ENCODE measurements around the gene ITSN1. TPM values are rescaled to one million over a fixed set of nuclear protein-coding genes. Genes with fewer than 3 reads are reported as not detected.

Gene ITSN1
- total RNA-seq, 2 donors from 2014 or later: 15.0 to 47.5 TPM

GRCh38 chr21:33872881-33873515 lies 230.7 kb downstream of the ITSN1 start:
- no peaks in the 10 kb centered on the region for H3K9me3 ChIP-seq
- DNase-seq: no peak
- no peak for ATAC-seq
- H3K4me1 ChIP-seq: no peaks in the 10 kb centered on the region
- no peaks in the 10 kb centered on the region for H3K27me3 ChIP-seq
- no peak overlapping the region for H3K27ac ChIP-seq
- no peaks in the 10 kb centered on the region for H3K36me3 ChIP-seq (replicated peaks in 1 of 2; ENCODE audit: insufficient read depth in 1 of 2, low read depth in 2 of 2)
- no peak for TF ChIP-seq CTCF (IDR thresholded peaks at IDR 0.05)
- no peak for TF ChIP-seq POLR2A (IDR thresholded peaks at IDR 0.05)
- WGBS, 2 donors: 60 to 62% methylated on average over 4 of the region's 4 CpGs
- no peak overlapping the region for H3K4me3 ChIP-seq
- intact Hi-C loops (cut with DNase I): no loop called here

GRCh38 chr21:33874161-33874560 lies 231.9 kb downstream of the ITSN1 start:
- 93 to 94% methylated on average over 6 to 7 of the region's 7 CpGs for WGBS, 2 donors
- H3K36me3 ChIP-seq (replicated peaks in 1 of 2; ENCODE audit: insufficient read depth in 1 of 2, low read depth in 2 of 2): no peaks in the 10 kb centered on the region
- no peaks in the 10 kb centered on the region for H3K9me3 ChIP-seq
- no peak overlapping the region for H3K4me3 ChIP-seq
- H3K27me3 ChIP-seq: no peaks in the 10 kb centered on the region
- DNase-seq (no peak), ATAC-seq (no peak)
- TF ChIP-seq POLR2A (IDR thresholded peaks at IDR 0.05): no peak
- no peak for TF ChIP-seq CTCF (IDR thresholded peaks at IDR 0.05)
- intact Hi-C loops (cut with DNase I): no loop called here
- H3K27ac ChIP-seq: no peak overlapping the region
- no peaks in the 10 kb centered on the region for H3K4me1 ChIP-seq

- no peak for ATAC-seq
- 85 to 90% methylated on average over 14 to 19 of the region's 20 CpGs for WGBS, 2 donors
- H3K36me3 ChIP-seq (replicated peaks in 1 of 2; ENCODE audit: insufficient read depth in 1 of 2, low read depth in 2 of 2): no peaks in the 10 kb centered on the region
These were observed 232.9 kb downstream of the ITSN1 start for GRCh38 chr21:33875026-33875695.

GRCh38 chr21:33878824-33879223 lies 236.5 kb downstream of the ITSN1 start:
- WGBS, 2 donors: 74 to 79% methylated on average over 6 of the region's 6 CpGs
- ATAC-seq: no peak
- no peaks in the 10 kb centered on the region for H3K27me3 ChIP-seq

More at GRCh38 chr21:33875026-33875695, 232.9 kb downstream of the ITSN1 start:
- H3K9me3 ChIP-seq: no peaks in the 10 kb centered on the region
- no peak for DNase-seq
- intact Hi-C loops (cut with DNase I): no loop called here
- TF ChIP-seq CTCF (IDR thresholded peaks at IDR 0.05): no peak
- TF ChIP-seq POLR2A (IDR thresholded peaks at IDR 0.05): no peak
- H3K4me3 ChIP-seq: no peak overlapping the region
- no peaks in the 10 kb centered on the region for H3K27me3 ChIP-seq
- no peaks in the 10 kb centered on the region for H3K4me1 ChIP-seq
- H3K27ac ChIP-seq: no peak overlapping the region

More at GRCh38 chr21:33878824-33879223, 236.5 kb downstream of the ITSN1 start:
- DNase-seq: no peak
- no peak for TF ChIP-seq CTCF (IDR thresholded peaks at IDR 0.05)
- no peak for TF ChIP-seq POLR2A (IDR thresholded peaks at IDR 0.05)
- no peaks in the 10 kb centered on the region for H3K36me3 ChIP-seq (replicated peaks in 1 of 2; ENCODE audit: insufficient read depth in 1 of 2, low read depth in 2 of 2)
- intact Hi-C loops (cut with DNase I): no loop called here
- no peaks in the 10 kb centered on the region for H3K4me1 ChIP-seq
- H3K4me3 ChIP-seq: no peak overlapping the region
- no peak overlapping the region for H3K27ac ChIP-seq
- H3K9me3 ChIP-seq: no peaks in the 10 kb centered on the region

Data from body of pancreas (tissue), 4 donors.